GM12892 (cell line): ENCODE results near the gene RPS6KC1.
"Not testable (repeated sequence)": the region's sequence is repeated elsewhere in the genome, so short reads cannot be mapped to it uniquely, and the experiment has no call there.

Experiments used
- DNase-seq: peaks from one replicate; pipeline ENCODE4 v3.0.0; 2011; ENCODE audit not compliant: insufficient read length
- FAIRE-seq: peaks from 2 replicates; lab custom pipeline; 2011; peaks lifted over from hg19 to GRCh38; lab: Jason Lieb, UNC
- POLR2A ChIP-seq: IDR thresholded peaks from 2 replicates; pipeline ENCODE4 v1.6.1; 2011; ENCODE audit warnings: low read depth, low read length, control low read depth
- POLR2AphosphoS5 ChIP-seq: IDR thresholded peaks from 2 replicates; pipeline ENCODE4 v1.6.1; 2011; ENCODE audit warnings: low read depth, low read length, control low read depth
- TAF1 ChIP-seq: IDR thresholded peaks from 2 replicates; pipeline ENCODE4 v1.6.1; 2011; ENCODE audit warnings: low read depth, mild to moderate bottlenecking, control low read depth, low read length, borderline replicate concordance

Gene RPS6KC1

GRCh38 chr1:213094446-213094845 is 43.4 kb downstream of the RPS6KC1 start:
- FAIRE-seq (no peak), DNase-seq (no peak)
- TF ChIP-seq POLR2A, result no peak
- TF ChIP-seq POLR2AphosphoS5, result no peak
- TF ChIP-seq TAF1, result no peak

DNA sequence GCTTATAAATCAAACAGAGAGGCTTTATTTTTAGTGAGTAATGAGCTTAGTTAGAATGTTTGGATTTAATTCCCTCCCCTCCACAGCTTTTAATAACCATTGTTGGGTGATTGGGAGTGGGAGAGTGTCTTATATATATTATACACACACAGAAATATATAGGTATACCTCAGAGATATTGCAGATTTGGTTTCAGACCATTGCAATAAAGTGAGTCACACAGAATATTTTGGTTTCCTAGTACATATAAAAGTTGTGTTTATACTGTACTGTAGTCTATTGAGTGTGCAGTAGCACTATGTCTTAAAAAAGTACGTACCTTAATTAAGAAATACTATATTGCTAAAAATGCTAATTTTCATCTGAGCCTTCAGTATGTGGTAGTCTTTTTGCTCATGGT is 44.4 kb downstream of the RPS6KC1 start:
- TF ChIP-seq POLR2A, result no peak
- TF ChIP-seq TAF1, result no peak
- no peak for TF ChIP-seq POLR2AphosphoS5
- DNase-seq (no peak), FAIRE-seq (no peak)

- FAIRE-seq (no peak), DNase-seq (no peak)
- TF ChIP-seq TAF1 (no peak), POLR2A (no peak), POLR2AphosphoS5 (no peak)
Observed at GRCh38 chr1:213099682-213100399, 48.8 kb downstream of the RPS6KC1 start.

GRCh38 chr1:213100565-213100964 is 49.5 kb downstream of the RPS6KC1 start:
- not testable (repeated sequence) for FAIRE-seq, DNase-seq

- no peak for FAIRE-seq
- no peak for DNase-seq
- no peak for TF ChIP-seq TAF1
- TF ChIP-seq POLR2AphosphoS5, result no peak
- no peak for TF ChIP-seq POLR2A
Observed at GRCh38 chr1:213103377-213104306, 52.6 kb downstream of the RPS6KC1 start.

- FAIRE-seq, result no peak
- TF ChIP-seq POLR2AphosphoS5 (no peak), POLR2A (no peak), TAF1 (no peak)
- DNase-seq, result no peak
Observed at GRCh38 chr1:213104604-213105003, 53.6 kb downstream of the RPS6KC1 start.

- FAIRE-seq (no peak), DNase-seq (no peak)
- TF ChIP-seq POLR2AphosphoS5, result no peak
Observed at GRCh38 chr1:213106298-213106697, 55.3 kb downstream of the RPS6KC1 start.

DNA sequence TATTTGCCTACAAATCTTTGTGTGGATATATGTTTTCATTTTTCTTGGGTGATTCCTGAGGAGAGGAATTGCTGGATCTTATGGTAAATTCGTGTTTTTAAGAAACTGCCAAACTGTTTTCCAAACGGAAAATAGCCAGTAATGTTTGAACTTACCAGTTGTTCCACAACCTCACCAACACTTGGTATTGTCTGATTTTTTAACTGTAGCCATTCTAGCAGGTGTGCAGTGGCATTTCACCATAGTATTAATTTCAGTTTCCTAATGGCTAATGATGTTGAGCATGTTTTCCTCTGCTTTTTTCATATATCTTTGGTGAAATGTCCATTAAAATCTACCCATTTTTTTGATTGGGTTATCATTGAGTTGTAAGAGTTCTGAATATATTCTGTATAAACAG is 56.6 kb downstream of the RPS6KC1 start:
- DNase-seq (no peak), FAIRE-seq (no peak)
- TF ChIP-seq TAF1 (no peak), POLR2A (no peak), POLR2AphosphoS5 (no peak)

DNA sequence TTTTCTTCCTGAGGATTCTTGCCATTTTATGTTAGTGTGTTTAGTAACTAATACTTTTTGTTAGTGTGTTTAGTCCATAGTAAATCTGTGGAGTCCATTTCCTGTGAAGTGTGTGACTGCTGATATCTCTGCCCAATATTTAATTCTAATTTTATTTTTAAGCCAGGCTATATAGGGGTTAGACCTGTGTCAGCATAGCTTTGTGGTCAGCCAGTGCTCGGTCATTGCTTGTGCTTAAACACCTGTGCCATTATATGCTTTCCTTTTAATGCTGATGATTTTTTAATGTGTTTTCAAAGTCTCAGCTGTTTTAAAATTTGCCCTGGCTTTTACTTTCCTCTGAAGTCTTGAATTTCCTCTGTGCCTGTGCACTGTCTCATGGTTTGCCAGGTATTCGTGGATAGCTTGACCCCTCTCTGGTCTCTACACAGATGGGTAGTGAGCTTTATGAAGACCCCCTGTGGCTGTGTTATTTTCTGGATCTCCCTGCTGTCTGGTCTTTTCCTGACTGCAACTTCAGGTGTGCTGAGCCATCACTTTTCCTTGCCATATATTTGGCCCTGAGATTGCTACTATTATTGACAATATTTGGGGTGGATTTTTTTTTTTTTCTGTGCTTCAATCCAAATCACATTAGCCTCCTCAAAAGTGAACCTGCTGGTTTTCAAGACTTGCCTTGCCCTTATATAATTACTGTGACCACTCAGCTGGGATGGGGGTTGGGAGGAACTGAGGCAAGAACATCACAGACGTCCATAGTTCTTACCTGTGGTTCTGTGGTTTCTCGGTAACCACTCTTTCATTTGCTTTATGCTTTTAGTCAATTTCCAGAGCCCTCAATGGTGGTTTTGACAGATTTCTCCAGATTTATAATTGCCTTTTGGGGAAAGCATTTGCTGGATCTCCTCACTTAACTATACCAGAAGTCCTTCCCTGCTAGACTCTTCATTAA is 59.6 kb downstream of the RPS6KC1 start:
- peak; percentile 17 for FAIRE-seq
- DNase-seq, result peak; percentile 3
- TF ChIP-seq TAF1 (no peak), POLR2AphosphoS5 (no peak), POLR2A (no peak)

DNA sequence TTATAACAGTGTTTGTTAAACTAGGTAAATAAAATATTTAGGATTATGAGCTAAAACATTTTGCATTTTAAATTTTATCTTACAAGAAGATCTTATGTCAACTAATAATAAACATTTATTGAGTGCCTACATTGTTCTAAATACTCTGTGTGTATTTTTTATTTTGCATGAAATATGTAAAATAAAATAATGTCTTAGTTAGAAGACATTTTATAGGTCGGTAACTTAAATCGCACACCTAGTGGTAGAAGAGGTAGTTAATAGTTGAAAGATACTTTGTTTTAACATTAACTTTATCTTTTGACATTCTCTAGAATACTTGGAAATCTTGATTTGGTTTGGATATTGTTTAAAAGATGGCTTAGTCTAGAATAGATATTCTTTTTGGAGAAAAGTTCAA is 60.5 kb downstream of the RPS6KC1 start:
- FAIRE-seq (no peak), DNase-seq (no peak)
- TF ChIP-seq TAF1, result no peak
- TF ChIP-seq POLR2AphosphoS5, result no peak
- TF ChIP-seq POLR2A, result no peak

DNA sequence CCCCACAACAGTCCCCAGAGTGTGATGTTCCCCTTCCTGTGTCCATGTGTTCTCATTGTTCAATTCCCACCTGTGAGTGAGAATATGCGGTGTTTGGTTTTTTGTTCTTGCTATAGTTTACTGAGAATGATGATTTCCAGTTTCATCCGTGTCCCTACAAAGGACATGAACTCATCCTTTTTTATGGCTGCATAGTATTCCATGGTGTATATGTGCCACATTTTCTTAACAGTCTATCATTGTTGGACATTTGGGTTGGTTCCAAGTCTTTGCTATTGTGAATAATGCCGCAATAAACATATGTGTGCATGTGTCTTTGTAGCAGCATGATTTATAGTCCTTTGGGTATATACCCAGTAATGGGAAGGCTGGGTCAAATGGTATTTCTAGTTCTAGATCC is 61.7 kb downstream of the RPS6KC1 start:
- DNase-seq, FAIRE-seq: not testable (repeated sequence)

DNA sequence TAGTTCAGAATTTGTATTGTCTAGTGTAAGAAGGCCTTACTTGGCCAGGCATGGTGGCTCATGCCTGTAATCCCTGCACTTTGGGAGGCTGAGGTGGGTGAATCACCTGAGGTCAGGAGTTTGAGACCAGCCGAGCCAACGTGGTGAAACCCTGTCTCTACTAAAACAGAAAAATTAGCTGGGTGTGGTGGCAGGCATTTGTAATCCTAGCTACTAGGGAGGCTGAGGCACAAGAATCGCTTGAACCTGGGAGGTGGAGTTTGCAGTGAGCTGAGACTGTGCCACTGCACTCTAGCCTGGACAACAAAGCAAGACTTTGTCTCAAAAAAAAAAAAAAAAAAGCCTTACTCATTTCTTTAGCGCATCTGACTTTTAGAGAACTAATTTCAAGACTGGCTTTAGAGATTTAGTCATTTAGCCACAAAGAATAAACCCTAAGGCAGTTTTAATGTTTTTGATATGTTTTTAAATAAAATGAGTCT is 66.7 kb downstream of the RPS6KC1 start:
- DNase-seq, FAIRE-seq: not testable (repeated sequence)
